ENCODE measurements around the gene ZBTB43. TPM values are rescaled to one million over a fixed set of nuclear protein-coding genes. Genes with fewer than 3 reads are reported as not detected.

The ZBTB43 gene
- total and polyA plus RNA-seq, 7 donors = 1.8 to 12.2 (median 6.7) TPM

DNA sequence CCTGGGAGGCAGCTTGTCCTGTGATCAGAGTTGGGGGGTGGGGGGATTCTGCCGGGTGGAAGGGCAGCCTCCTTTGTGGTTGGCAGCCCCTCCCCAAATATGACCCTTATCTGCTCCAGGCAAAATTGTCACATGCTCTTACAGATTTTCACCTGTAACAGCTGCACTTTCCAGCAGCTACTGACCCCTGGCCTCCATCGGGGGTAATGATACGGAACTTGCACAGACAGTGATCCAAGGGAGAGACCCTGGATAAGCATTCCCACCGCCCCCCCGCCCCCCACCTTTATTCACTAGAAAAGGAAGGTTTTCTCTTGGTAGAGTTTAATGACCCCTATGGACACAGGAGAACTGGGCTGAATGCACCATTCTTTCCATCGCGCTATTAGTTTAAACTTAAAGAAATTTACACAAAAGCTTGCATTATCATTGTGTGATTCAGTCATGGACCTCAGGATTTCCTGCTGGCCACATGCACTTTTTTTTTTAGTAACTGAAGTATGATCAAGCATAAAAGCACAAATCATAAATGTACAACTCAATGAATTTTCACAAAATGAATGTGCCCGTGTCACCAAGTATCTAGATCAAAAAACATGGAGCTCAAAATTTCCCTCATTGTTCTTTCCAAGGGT is 44.9 kb downstream of the ZBTB43 start:
- 72 to 82% methylated on average over 8 of the region's 8 CpGs for WGBS, 2 donors
- Histone ChIP-seq H3K4me1 (no peaks in the 10 kb centered on the region), H3K4me3 (no peak overlapping the region), H3K36me3 (no peaks in the 10 kb centered on the region), H3K27me3 (peaks cover 0 to 5% (median 0%) of the 10 kb centered on the region in 3 donors), H3K9me3 (no peaks in the 10 kb centered on the region), H3K27ac (no peak overlapping the region)
- TF ChIP-seq POLR2AphosphoS5 (IDR thresholded peaks at IDR 0.05) (no peak), POLR2A (IDR thresholded peaks at IDR 0.05) (no peak), EP300 (IDR thresholded peaks at IDR 0.05) (no peak), CTCF (IDR thresholded peaks at IDR 0.05) (no peak)
- no peak for DNase-seq
- intact Hi-C loops (cut with DNase I) = no loop called here

- no peaks in the 10 kb centered on the region for H3K9me3 ChIP-seq
- intact Hi-C loops (cut with DNase I) = no loop called here
- DNase-seq = no peak
- TF ChIP-seq POLR2A (IDR thresholded peaks at IDR 0.05) (no peak), EP300 (IDR thresholded peaks at IDR 0.05) (no peak), POLR2AphosphoS5 (IDR thresholded peaks at IDR 0.05) (no peak)
- H3K4me1 ChIP-seq = no peaks in the 10 kb centered on the region
- peaks cover 0 to 5% (median 0%) of the 10 kb centered on the region in 3 donors for H3K27me3 ChIP-seq
- no peak overlapping the region for H3K4me3 ChIP-seq
- no peak overlapping the region for H3K27ac ChIP-seq
- no peaks in the 10 kb centered on the region for H3K36me3 ChIP-seq
- 87 to 88% methylated on average over 6 of the region's 6 CpGs for WGBS, 2 donors
Measured at GRCh38 chr9:126851286-126851880, 46.5 kb downstream of the ZBTB43 start.

DNA sequence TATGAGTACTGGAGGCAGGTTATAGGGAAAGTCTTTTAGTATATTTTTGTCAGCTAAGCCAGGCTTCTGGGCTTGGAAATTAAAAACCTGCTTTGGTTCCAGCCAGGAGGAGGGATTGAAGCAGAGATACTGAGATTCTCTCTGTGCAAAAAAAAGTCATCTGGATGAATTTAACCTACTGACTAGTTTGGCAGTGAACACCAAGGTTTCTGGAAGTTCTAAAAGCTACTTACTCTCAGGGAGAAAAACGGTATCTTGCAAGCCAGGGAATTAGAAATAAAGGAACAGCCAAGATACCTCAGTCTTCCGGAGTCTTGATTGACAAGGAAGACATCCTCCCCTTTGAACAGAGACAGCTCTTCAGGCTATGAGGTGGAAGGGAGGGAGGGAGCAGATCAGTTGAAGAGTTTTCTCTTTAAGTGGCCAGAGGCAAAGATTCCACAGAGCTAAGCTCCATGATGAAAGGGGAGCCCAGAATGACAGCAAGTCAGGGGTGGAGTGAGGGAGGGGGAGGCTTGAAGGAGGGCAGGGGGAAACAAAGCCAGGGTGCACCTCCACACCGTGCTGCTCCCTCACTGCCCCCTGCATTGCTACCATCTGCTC is 47.3 kb downstream of the ZBTB43 start:
- no peak for DNase-seq
- no peaks in the 10 kb centered on the region for H3K36me3 ChIP-seq
- intact Hi-C loops (cut with DNase I) = no loop called here
- H3K4me1 ChIP-seq = peaks cover 0 to under 1% (median 0%) of the 10 kb centered on the region in 4 donors
- H3K4me3 ChIP-seq = no peak overlapping the region
- peaks cover 0 to 5% (median 0%) of the 10 kb centered on the region in 3 donors for H3K27me3 ChIP-seq
- no peaks in the 10 kb centered on the region for H3K9me3 ChIP-seq
- WGBS, 2 donors = 65 to 72% methylated on average over 3 of the region's 3 CpGs
- no peak overlapping the region for H3K27ac ChIP-seq
- TF ChIP-seq EP300 (IDR thresholded peaks at IDR 0.05) (no peak), CTCF (IDR thresholded peaks at IDR 0.05) (no peak), POLR2AphosphoS5 (IDR thresholded peaks at IDR 0.05) (no peak), POLR2A (IDR thresholded peaks at IDR 0.05) (no peak)

- Histone ChIP-seq H3K4me1 (peaks cover 0 to 9% (median 3%) of the 10 kb centered on the region in 4 donors), H3K27me3 (peaks cover 0 to 5% (median 0%) of the 10 kb centered on the region in 3 donors), H3K36me3 (no peaks in the 10 kb centered on the region), H3K4me3 (no peak overlapping the region), H3K9me3 (no peaks in the 10 kb centered on the region), H3K27ac (no peak overlapping the region)
- WGBS, 2 donors = 90 to 95% methylated on average over 5 of the region's 5 CpGs
- intact Hi-C loops (cut with DNase I) = no loop called here
- DNase-seq = no peak
- no peak for TF ChIP-seq CTCF (IDR thresholded peaks at IDR 0.05)
- no peak for TF ChIP-seq POLR2A (IDR thresholded peaks at IDR 0.05)
- no peak for TF ChIP-seq POLR2AphosphoS5 (IDR thresholded peaks at IDR 0.05)
- TF ChIP-seq EP300 (IDR thresholded peaks at IDR 0.05) = no peak
Measured at GRCh38 chr9:126853667-126854066, 48.8 kb downstream of the ZBTB43 start.

GRCh38 chr9:126854734-126855133 is 49.9 kb downstream of the ZBTB43 start:
- Histone ChIP-seq H3K9me3 (no peaks in the 10 kb centered on the region), H3K27ac (no peak overlapping the region), H3K4me1 (peaks cover 0 to 13% (median 5%) of the 10 kb centered on the region in 4 donors), H3K36me3 (no peaks in the 10 kb centered on the region), H3K4me3 (no peak overlapping the region), H3K27me3 (peaks cover 0 to 5% (median 0%) of the 10 kb centered on the region in 3 donors)
- WGBS, 2 donors = 80 to 86% methylated on average over 7 of the region's 7 CpGs
- TF ChIP-seq POLR2AphosphoS5 (IDR thresholded peaks at IDR 0.05) (no peak), EP300 (IDR thresholded peaks at IDR 0.05) (no peak), CTCF (IDR thresholded peaks at IDR 0.05) (no peak), POLR2A (IDR thresholded peaks at IDR 0.05) (no peak)
- intact Hi-C loops (cut with DNase I) = no loop called here
- DNase-seq = no peak

Data from sigmoid colon (tissue), 7 donors.